Uterus (tissue), 4 donors: ENCODE measurements around the gene WNK1. TPM values are rescaled to one million over a fixed set of nuclear protein-coding genes. Genes with fewer than 3 reads are reported as not detected.

Source experiments
- DNase-seq, 2 donors: peaks; one replicate each; pipeline ENCODE4 v3.0.0-alpha.2; 2019 to 2020
- H3K27ac ChIP-seq, 2 donors: fragments of 200-600 bp; sonication (generic); 1 replicate in 1 of 2; 2 replicates in 1 of 2; pipeline ENCODE4 v1.5.1; 2016 to 2018
- H3K27me3 ChIP-seq, 2 donors: fragments of 200-600 bp; sonication (generic); one replicate each; pipeline ENCODE4 v1.5.1; 2018 to 2019; ENCODE audit warnings: control low read depth in 1 of 2
- H3K36me3 ChIP-seq, 2 donors: fragments of 200-600 bp; sonication (generic); one replicate each; pipeline ENCODE4 v1.5.1; 2019; ENCODE audit warnings: control low read depth in 1 of 2
- H3K4me1 ChIP-seq, 2 donors: fragments of 200-600 bp; sonication (generic); one replicate each; pipeline ENCODE4 v1.5.1; 2018 to 2019; ENCODE audit warnings: control low read depth in 1 of 2
- H3K4me3 ChIP-seq, 2 donors: fragments of 200-600 bp; sonication (generic); 1 replicate in 1 of 2; 2 replicates in 1 of 2; pipeline ENCODE4 v1.5.1; 2018 to 2019; ENCODE audit warnings: mild to moderate bottlenecking in 1 of 2
- H3K9me3 ChIP-seq, 2 donors: fragments of 200-600 bp; sonication (generic); one replicate each; pipeline ENCODE4 v1.5.1; 2019; ENCODE audit warnings: control low read depth in 1 of 2
- POLR2A ChIP-seq, 2 donors: fragments of 450-650 bp; IDR thresholded peaks; one replicate each; pipeline ENCODE4 v1.6.1; 2016; ENCODE audit warnings: antibody characterized with exemption in 2 of 2, mild to moderate bottlenecking in 1 of 2, moderate library complexity in 1 of 2
- intact Hi-C: fragments of 100-400 bp; cut with DNase I; formaldehyde crosslinking; loops from one replicate; pipeline ENCODE4 v1.15.1; 2023; ENCODE audit warnings: low total_unique reads
- total RNA-seq, 4 donors: library from RNA; depleted of rRNA in 3 of 4; stranded (reverse); fragments of >200 nt in 3 of 4; gene quantifications; one replicate each; pipeline versions ENCODE4 v1.1.0 to v1.2.4, GENCODE V29; 2014 to 2023
- TF ChIP-seq, protein P1 (sequence below), 4 experiments: fragments of 200-600 bp in 2 of 4; fragments of 450-650 bp in 2 of 4; sonication (generic) in 2 of 4; IDR thresholded peaks; one replicate each; pipeline ENCODE4 v1.5.1; 2016 to 2019; ENCODE audit warnings: antibody characterized with exemption in 4 of 4, mild to moderate bottlenecking in 2 of 4, moderate library complexity in 1 of 4
- donor health status: DM: yes; HTN: yes; CAD: no.

WNK1 gene
- total RNA-seq, 4 donors from 2014 or later: 57.1 to 208 (median 81.0) TPM

DNA sequence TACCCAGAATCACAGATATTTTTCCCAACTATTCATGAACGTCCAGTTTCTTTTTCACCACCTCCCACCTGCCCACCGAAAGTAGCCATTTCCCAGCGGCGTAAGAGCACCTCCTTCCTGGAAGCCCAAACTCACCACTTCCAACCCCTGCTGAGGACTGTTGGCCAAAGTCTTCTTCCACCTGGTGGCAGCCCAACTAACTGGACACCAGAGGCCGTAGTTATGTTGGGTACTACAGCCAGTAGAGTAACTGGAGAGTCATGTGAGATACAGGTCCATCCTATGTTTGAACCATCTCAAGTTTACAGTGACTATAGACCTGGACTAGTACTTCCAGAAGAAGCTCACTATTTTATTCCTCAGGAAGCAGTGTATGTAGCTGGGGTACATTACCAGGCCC is 115.5 kb downstream of the WNK1 start:
- H3K4me3 ChIP-seq: no peak overlapping the region
- DNase-seq: no peak
- intact Hi-C loops: no loop called here
- no peaks in the 10 kb centered on the region for H3K9me3 ChIP-seq
- TF ChIP-seq POLR2A (IDR thresholded peaks at IDR 0.05): no peak
- TF ChIP-seq, protein P1, sequence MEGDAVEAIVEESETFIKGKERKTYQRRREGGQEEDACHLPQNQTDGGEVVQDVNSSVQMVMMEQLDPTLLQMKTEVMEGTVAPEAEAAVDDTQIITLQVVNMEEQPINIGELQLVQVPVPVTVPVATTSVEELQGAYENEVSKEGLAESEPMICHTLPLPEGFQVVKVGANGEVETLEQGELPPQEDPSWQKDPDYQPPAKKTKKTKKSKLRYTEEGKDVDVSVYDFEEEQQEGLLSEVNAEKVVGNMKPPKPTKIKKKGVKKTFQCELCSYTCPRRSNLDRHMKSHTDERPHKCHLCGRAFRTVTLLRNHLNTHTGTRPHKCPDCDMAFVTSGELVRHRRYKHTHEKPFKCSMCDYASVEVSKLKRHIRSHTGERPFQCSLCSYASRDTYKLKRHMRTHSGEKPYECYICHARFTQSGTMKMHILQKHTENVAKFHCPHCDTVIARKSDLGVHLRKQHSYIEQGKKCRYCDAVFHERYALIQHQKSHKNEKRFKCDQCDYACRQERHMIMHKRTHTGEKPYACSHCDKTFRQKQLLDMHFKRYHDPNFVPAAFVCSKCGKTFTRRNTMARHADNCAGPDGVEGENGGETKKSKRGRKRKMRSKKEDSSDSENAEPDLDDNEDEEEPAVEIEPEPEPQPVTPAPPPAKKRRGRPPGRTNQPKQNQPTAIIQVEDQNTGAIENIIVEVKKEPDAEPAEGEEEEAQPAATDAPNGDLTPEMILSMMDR (IDR thresholded peaks at IDR 0.05): no peak
- no peaks in the 10 kb centered on the region for H3K27me3 ChIP-seq
- no peaks in the 10 kb centered on the region for H3K36me3 ChIP-seq
- H3K4me1 ChIP-seq: no peaks in the 10 kb centered on the region
- no peak overlapping the region for H3K27ac ChIP-seq

DNA sequence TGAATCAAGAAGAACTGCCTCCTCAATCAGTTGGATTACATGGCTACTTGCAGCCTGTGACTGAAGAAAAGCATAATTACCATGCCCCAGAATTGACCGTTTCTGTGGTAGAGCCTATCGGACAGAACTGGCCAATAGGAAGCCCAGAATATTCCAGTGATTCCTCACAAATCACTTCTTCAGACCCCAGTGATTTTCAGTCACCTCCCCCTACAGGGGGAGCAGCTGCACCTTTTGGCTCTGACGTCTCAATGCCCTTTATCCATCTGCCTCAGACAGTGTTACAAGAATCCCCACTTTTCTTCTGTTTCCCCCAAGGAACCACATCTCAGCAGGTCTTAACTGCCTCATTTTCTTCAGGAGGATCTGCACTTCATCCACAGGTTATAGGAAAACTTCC is 116.3 kb downstream of the WNK1 start:
- Histone ChIP-seq H3K27me3 (no peaks in the 10 kb centered on the region), H3K27ac (no peak overlapping the region), H3K4me1 (no peaks in the 10 kb centered on the region), H3K9me3 (no peaks in the 10 kb centered on the region), H3K4me3 (no peak overlapping the region), H3K36me3 (no peaks in the 10 kb centered on the region)
- DNase-seq: no peak
- TF ChIP-seq POLR2A (IDR thresholded peaks at IDR 0.05): no peak
- TF ChIP-seq, protein P1 (IDR thresholded peaks at IDR 0.05): no peak
- intact Hi-C loops: no loop called here

DNA sequence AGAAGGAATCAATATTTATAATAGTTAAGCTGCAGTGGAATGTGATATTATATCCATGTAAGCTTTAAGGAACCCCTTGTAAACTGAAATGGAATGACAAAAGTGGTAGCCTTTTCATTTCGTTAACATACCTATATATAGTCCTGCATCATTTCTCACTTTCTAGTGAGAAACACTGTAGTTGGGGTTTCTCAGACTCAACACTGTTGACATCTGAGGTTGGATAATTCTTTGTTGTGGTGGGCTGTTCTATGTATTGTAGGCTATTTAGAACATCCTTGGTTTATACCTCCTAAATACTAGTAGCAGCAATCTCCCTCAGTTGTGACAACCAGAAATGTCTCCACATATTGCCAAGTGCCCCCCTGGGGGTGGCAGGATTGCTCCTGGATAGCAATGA is 118.0 kb downstream of the WNK1 start:
- H3K27ac ChIP-seq: no peak overlapping the region
- no peaks in the 10 kb centered on the region for H3K36me3 ChIP-seq
- intact Hi-C loops: no loop called here
- H3K4me1 ChIP-seq: no peaks in the 10 kb centered on the region
- no peaks in the 10 kb centered on the region for H3K27me3 ChIP-seq
- no peaks in the 10 kb centered on the region for H3K9me3 ChIP-seq
- H3K4me3 ChIP-seq: no peak overlapping the region
- no peak for DNase-seq
- TF ChIP-seq, protein P1 (IDR thresholded peaks at IDR 0.05): no peak
- TF ChIP-seq POLR2A (IDR thresholded peaks at IDR 0.05): no peak

DNA sequence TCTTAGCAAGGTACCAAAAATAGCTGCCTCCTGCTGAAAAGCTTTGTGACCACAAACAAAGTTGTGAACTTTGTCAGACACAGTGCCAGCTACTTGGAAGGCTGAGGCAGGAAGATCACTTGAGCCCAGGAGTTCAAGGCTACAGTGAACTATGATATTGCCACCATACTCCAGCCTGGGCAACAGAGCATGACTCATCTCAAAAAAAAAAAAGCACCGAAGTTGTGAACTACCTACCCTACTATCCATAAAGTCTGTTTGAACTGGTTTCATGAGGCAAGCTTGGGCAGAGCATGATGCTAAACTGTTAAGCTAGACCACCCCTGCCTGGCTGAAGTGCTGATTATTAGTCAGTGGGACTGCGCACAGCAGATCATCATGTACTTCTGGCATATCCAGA is 121.6 kb downstream of the WNK1 start:
- intact Hi-C loops: no loop called here
- Histone ChIP-seq H3K27ac (no peak overlapping the region), H3K9me3 (no peaks in the 10 kb centered on the region), H3K27me3 (no peaks in the 10 kb centered on the region), H3K4me1 (no peaks in the 10 kb centered on the region), H3K4me3 (no peak overlapping the region), H3K36me3 (no peaks in the 10 kb centered on the region)
- DNase-seq: no peak
- TF ChIP-seq, protein P1 (IDR thresholded peaks at IDR 0.05): no peak
- TF ChIP-seq POLR2A (IDR thresholded peaks at IDR 0.05): no peak

DNA sequence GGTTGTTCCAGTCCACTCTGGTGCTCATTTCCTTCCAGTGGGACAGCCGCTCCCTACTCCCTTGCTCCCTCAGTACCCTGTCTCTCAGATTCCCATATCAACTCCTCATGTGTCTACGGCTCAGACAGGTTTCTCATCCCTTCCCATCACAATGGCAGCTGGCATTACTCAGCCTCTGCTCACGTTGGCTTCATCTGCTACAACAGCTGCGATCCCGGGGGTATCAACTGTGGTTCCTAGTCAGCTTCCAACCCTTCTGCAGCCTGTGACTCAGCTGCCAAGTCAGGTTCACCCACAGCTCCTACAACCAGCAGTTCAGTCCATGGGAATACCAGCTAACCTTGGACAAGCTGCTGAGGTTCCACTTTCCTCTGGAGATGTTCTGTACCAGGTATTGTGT is 127.3 kb downstream of the WNK1 start:
- no peak overlapping the region for H3K27ac ChIP-seq
- no peaks in the 10 kb centered on the region for H3K27me3 ChIP-seq
- no peak for TF ChIP-seq POLR2A (IDR thresholded peaks at IDR 0.05)
- TF ChIP-seq, protein P1 (IDR thresholded peaks at IDR 0.05): no peak
- DNase-seq: no peak
- no peak overlapping the region for H3K4me3 ChIP-seq
- intact Hi-C loops: no loop called here
- no peaks in the 10 kb centered on the region for H3K4me1 ChIP-seq
- H3K9me3 ChIP-seq: no peaks in the 10 kb centered on the region
- peaks cover 0 to 3% of the 10 kb centered on the region in 2 donors for H3K36me3 ChIP-seq
